ENCODE results near the gene ATF1. TPM values are rescaled to one million over a fixed set of nuclear protein-coding genes. Genes with fewer than 3 reads are reported as not detected.

The ATF1 gene
- total and polyA plus RNA-seq, 2 of the 8 experiments (the other 6 are each of a cell fraction or from before 2014, with no cell fraction given), result 23.2 to 41.8 TPM

- Histone ChIP-seq H3K4me3 (ENCODE audit: extremely low read depth in 1 of 4, insufficient read depth in 2 of 4, low read depth in 3 of 4, low read length in 4 of 4) (no peak overlapping the region), H3K4me2 (ENCODE audit: insufficient read depth in 1 of 2, low read depth in 2 of 2, low read length in 2 of 2) (no peak overlapping the region), H3K4me1 (replicated peaks in 1 of 4; ENCODE audit: control insufficient read depth in 3 of 4, insufficient read depth in 4 of 4, low read length in 3 of 4) (no peaks in the 10 kb centered on the region), H3K56ac (replicated peaks; ENCODE audit: insufficient read length, low read depth, low read length) (no peak overlapping the region), H2BK20ac (ENCODE audit: low read length) (no peak overlapping the region), H2BK5ac (ENCODE audit: low read depth, low read length) (no peak overlapping the region), H3K27ac (ENCODE audit: low read depth, low read length) (no peak overlapping the region), H3K18ac (ENCODE audit: extremely low read depth, low read length) (no peak overlapping the region), H3K23ac (ENCODE audit: insufficient read length) (no peak overlapping the region), H2BK12ac (ENCODE audit: low read depth, low read length) (no peak overlapping the region), H3K9me3 (ENCODE audit: insufficient read depth in 2 of 2, low read depth in 1 of 2, low read length in 1 of 2) (no peaks in the 10 kb centered on the region), H3K27me3 (replicated peaks in 1 of 4; ENCODE audit: control insufficient read depth in 3 of 4, extremely low read depth in 1 of 4, insufficient read depth in 3 of 4, low read length in 3 of 4) (no peaks in the 10 kb centered on the region), H4K5ac (ENCODE audit: insufficient read length, low read depth, low read length) (no peak overlapping the region), H2BK120ac (replicated peaks; ENCODE audit: low read depth, low read length) (no peak overlapping the region), H3K9ac (replicated peaks in 1 of 4; ENCODE audit: extremely low read depth in 1 of 4, low read depth in 3 of 4, low read length in 3 of 4) (no peak overlapping the region), H3K14ac (ENCODE audit: insufficient read length) (no peak overlapping the region), H3K79me1 (ENCODE audit: low read depth, low read length) (no peaks in the 10 kb centered on the region), H4K91ac (replicated peaks; ENCODE audit: insufficient read length, low read length) (no peak overlapping the region), H2AFZ (ENCODE audit: low read length) (0 out of 2 replicates have a peak overlapping the region, but pooled peaks have one; percentile 19), H3K36me3 (ENCODE audit: control insufficient read depth in 2 of 4, insufficient read depth in 4 of 4, low read length in 3 of 4) (no peaks in the 10 kb centered on the region), H2BK15ac (ENCODE audit: low read length) (no peak overlapping the region), H3K23me2 (ENCODE audit: low read depth, low read length) (no peaks in the 10 kb centered on the region), H3K79me2 (ENCODE audit: control insufficient read depth in 1 of 2, insufficient read depth in 2 of 2, low read length in 2 of 2) (no peaks in the 10 kb centered on the region), H3K4ac (replicated peaks; ENCODE audit: insufficient read length, low read depth, low read length) (no peak overlapping the region), H2AK5ac (ENCODE audit: low read depth, low read length) (no peak overlapping the region), H4K8ac (ENCODE audit: extremely low read depth, insufficient read depth, low read length) (no peak overlapping the region), H4K20me1 (replicated peaks in 1 of 2; ENCODE audit: control insufficient read depth in 1 of 2, insufficient read depth in 2 of 2, low read length in 2 of 2) (no peaks in the 10 kb centered on the region)
- WGBS, 2 experiments (ENCODE audit: extremely low coverage in 1 of 2, insufficient coverage in 1 of 2, insufficient read length in 1 of 2, insufficient replicate concordance in 2 of 2, low coverage in 1 of 2, low lambda C conversion rate in 2 of 2, missing lambda C conversion rate in 1 of 2), result 84% methylated on average over 4 of the region's 4 CpGs; no CpG with 5 or more reads in 1 of the 2 experiments
- CTCF ChIA-PET (ENCODE audit: partially characterized antibody), result interaction anchor here (0.9 to 1.0 kb wide), 2 partner anchors 19 to 127 kb away, joined by 3 to 6 read pairs; no protein-coding TSS in a partner anchor
- TF ChIP-seq POLR2A (IDR thresholded peaks at IDR 0.05; ENCODE audit: control extremely low read depth in 1 of 2, low read depth in 2 of 2, low read length in 2 of 2) (no peak), SUZ12 (IDR thresholded peaks at IDR 0.05; ENCODE audit: low read length) (no peak), CREB1 (IDR thresholded peaks at IDR 0.05) (no peak), EP300 (IDR thresholded peaks at IDR 0.05; ENCODE audit: borderline replicate concordance in 1 of 2, low read depth in 2 of 2, low read length in 2 of 2) (no peak), BCL11A (IDR thresholded peaks at IDR 0.05; ENCODE audit: low read depth in 2 of 2, low read length in 2 of 2) (no peak), RXRA (IDR thresholded peaks at IDR 0.05; ENCODE audit: insufficient read depth, low read depth, low read length) (no peak), JUN (IDR thresholded peaks at IDR 0.05; ENCODE audit: low read depth, low read length) (no peak), RBBP5 (IDR thresholded peaks at IDR 0.05; ENCODE audit: borderline replicate concordance, low read depth, low read length) (no peak), TAF1 (IDR thresholded peaks at IDR 0.05; ENCODE audit: low read depth, low read length) (no peak), FOSL1 (IDR thresholded peaks at IDR 0.05; ENCODE audit: insufficient read depth, low read depth, low read length) (no peak), TEAD4 (IDR thresholded peaks at IDR 0.05; ENCODE audit: low read depth, low read length) (no peak), BACH1 (IDR thresholded peaks at IDR 0.05; ENCODE audit: low read length) (no peak)
- TF ChIP-seq, protein P1, sequence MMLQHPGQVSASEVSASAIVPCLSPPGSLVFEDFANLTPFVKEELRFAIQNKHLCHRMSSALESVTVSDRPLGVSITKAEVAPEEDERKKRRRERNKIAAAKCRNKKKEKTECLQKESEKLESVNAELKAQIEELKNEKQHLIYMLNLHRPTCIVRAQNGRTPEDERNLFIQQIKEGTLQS (IDR thresholded peaks at IDR 0.05; ENCODE audit: insufficient read depth, low read depth, low read length), result no peak
- FAIRE-seq (no peak), DNase-seq (ENCODE audit: low read depth in 1 of 2, low spot score in 2 of 2) (no peak)
- POLR2A ChIA-PET (ENCODE audit: partially characterized antibody), result interaction anchor here (0.8 to 1.2 kb wide), 2 partner anchors 16 to 18 kb away, joined by 3 read pairs; no protein-coding TSS in a partner anchor
Measured at GRCh38 chr12:50859621-50860310, 95.9 kb downstream of the ATF1 start.
